GM12892 (cell line): ENCODE measurements around the gene CIZ1.

Experiments used
- POLR2A ChIP-seq: IDR thresholded peaks from 2 replicates; pipeline ENCODE4 v1.6.1; 2011; ENCODE audit warnings: low read depth, low read length, control low read depth
- POLR2AphosphoS5 ChIP-seq: IDR thresholded peaks from 2 replicates; pipeline ENCODE4 v1.6.1; 2011; ENCODE audit warnings: low read depth, low read length, control low read depth
- TAF1 ChIP-seq: IDR thresholded peaks from 2 replicates; pipeline ENCODE4 v1.6.1; 2011; ENCODE audit warnings: low read depth, mild to moderate bottlenecking, control low read depth, low read length, borderline replicate concordance

DNA sequence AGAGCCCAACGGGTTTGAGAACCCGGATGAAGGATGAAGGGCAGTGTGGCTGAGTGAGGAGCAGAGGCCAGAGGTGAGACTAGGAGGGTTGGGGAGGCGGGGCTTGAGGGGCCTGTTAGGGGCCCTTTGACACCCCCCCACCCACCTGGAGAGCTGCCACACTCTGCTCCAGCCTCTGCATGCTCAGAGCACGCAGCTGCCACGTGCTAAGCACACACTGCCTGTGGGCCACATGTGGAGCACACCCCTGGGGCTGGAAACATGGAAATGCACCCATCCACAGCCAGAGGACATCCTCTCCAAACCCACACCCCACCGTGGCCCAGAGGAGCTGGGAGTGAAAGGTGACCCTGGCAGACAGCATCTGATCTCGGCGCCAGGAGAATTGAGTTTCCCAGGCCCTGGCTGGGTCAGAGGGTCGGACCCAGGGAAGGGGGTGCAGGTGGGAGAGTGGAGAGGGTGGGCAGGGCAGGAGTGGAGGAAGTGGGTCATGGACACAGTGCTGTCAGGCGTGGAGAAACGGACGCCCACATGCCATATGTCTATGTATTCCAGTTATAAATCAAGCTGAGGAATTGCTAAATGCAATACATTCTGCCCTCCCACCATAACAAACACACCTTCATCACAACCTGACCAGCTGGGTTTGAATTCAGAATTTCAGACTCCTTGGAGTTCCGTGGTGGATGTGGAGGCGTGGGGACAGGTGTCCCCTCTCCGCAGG, 17.7 kb upstream of the CIZ1 start:
- no peak for TF ChIP-seq POLR2AphosphoS5
- no peak for TF ChIP-seq POLR2A
- no peak for TF ChIP-seq TAF1
